HepG2 (cell line): ENCODE measurements around the gene MEAK7. TPM values are rescaled to one million over a fixed set of nuclear protein-coding genes. Genes with fewer than 3 reads are reported as not detected.

Experiments used
- ATAC-seq: fragments of 200-7000 bp; cut with Tn5 transposase; 3 replicates; pipeline ENCODE4 v1.9.1; 2020; ENCODE audit warnings: mild to moderate bottlenecking, moderate library complexity
- BruUV-seq: library from RNA; stranded (reverse); fragments of 400-500 nt; replicated peaks from 2 replicates; lab custom pipeline; 2021; lab: Mats Ljungman, UMichigan
- CTCF ChIA-PET: fragments of 300-600 bp; formaldehyde crosslinking; extraction: SDS; loops from one replicate; lab custom pipeline; 2021; ENCODE audit warnings: low total read pairs, inconsistent platforms, low intra/inter-chr PET ratio; lab: Yijun Ruan, JAX
- POLR2A ChIA-PET: fragments of 350-600 bp; sonication (Branson Sonifier 250); formaldehyde crosslinking; loops from one replicate; lab custom pipeline; 2020; ENCODE audit warnings: antibody characterized with exemption, inconsistent platforms; lab: Yijun Ruan, JAX
- DNase-seq: peaks from one replicate; pipeline ENCODE4 v3.0.0-alpha.2; 2015; ENCODE audit warnings: low spot score
- FAIRE-seq: peaks from 3 replicates; lab custom pipeline; 2011; peaks lifted over from hg19 to GRCh38; lab: Jason Lieb, UNC
- H2AFZ ChIP-seq: one replicate; pipeline ENCODE4 v1.6.1; 2011; ENCODE audit warnings: low read length, inconsistent platforms
- H3K27ac ChIP-seq: fragments of 300-600 bp; 3 replicates; pipeline ENCODE4 v1.8.0; 2011; ENCODE audit warnings: mixed run types, mild to moderate bottlenecking, mixed read lengths, low read length, inconsistent platforms; ENCODE audit not compliant: insufficient read depth; ENCODE audit errors: extremely low read length
- H3K27me3 ChIP-seq, 2 experiments: fragments of 200-600 bp in 1 of 2; 2 replicates in 1 of 2; 3 replicates in 1 of 2; pipeline versions ENCODE4 v1.6.0 to v1.8.0; 2011; ENCODE audit warnings: low read length in 2 of 2, mild to moderate bottlenecking in 2 of 2, moderate library complexity in 2 of 2, inconsistent platforms in 1 of 2; ENCODE audit not compliant: insufficient read depth in 2 of 2, control insufficient read depth in 1 of 2
- H3K36me3 ChIP-seq, 2 experiments: fragments of 200-600 bp in 1 of 2; replicated peaks in 1 of 2; 2 replicates in 1 of 2; 3 replicates in 1 of 2; pipeline versions ENCODE4 v1.5.1 to v1.8.0; 2011; ENCODE audit warnings: low read length in 2 of 2, inconsistent platforms in 1 of 2; ENCODE audit not compliant: insufficient read depth in 2 of 2, control insufficient read depth in 1 of 2
- H3K4me1 ChIP-seq: 2 replicates; pipeline ENCODE4 v1.5.1; 2012; ENCODE audit warnings: low read length, inconsistent platforms; ENCODE audit not compliant: insufficient read depth
- H3K4me2 ChIP-seq: 2 replicates; pipeline ENCODE4 v1.6.0; 2011; ENCODE audit warnings: low read depth, low read length, inconsistent platforms
- H3K4me3 ChIP-seq, 3 experiments: fragments of 200-600 bp in 1 of 3; sonication (generic), shearing (Covaris generic) in 1 of 3; replicated peaks in 1 of 3; 2 replicates each; pipeline ENCODE4 v1.5.1; 2011 to 2016; ENCODE audit warnings: low read length in 3 of 3, inconsistent platforms in 2 of 3, low read depth in 2 of 3, mild to moderate bottlenecking in 2 of 3, control low read depth in 1 of 3, mixed read lengths in 1 of 3; ENCODE audit not compliant: insufficient read depth in 1 of 3
- H3K79me2 ChIP-seq: one replicate; pipeline ENCODE4 v1.6.1; 2011; ENCODE audit warnings: low read length, inconsistent platforms; ENCODE audit not compliant: insufficient read depth
- H3K9ac ChIP-seq: 2 replicates; pipeline ENCODE4 v1.6.0; 2011; ENCODE audit warnings: mild to moderate bottlenecking, low read depth, low read length, inconsistent platforms; ENCODE audit not compliant: insufficient read depth
- H3K9me3 ChIP-seq: 2 replicates; pipeline ENCODE4 v1.5.1; 2012; ENCODE audit warnings: mild to moderate bottlenecking, low read length
- H4K20me1 ChIP-seq: 2 replicates; pipeline ENCODE4 v1.6.0; 2011; ENCODE audit warnings: inconsistent platforms, mild to moderate bottlenecking, low read length, moderate library complexity; ENCODE audit not compliant: insufficient read depth
- ARHGAP35 ChIP-seq: sonication (generic); formaldehyde crosslinking; IDR thresholded peaks from 2 replicates; pipeline ENCODE4 v1.9.0; 2022; ENCODE audit warnings: mild to moderate bottlenecking, inconsistent platforms, moderate library complexity, missing genetic modification reagents, borderline replicate concordance
- CC2D1A ChIP-seq: sonication (generic); formaldehyde crosslinking; IDR thresholded peaks from 2 replicates; pipeline ENCODE4 v1.8.1; 2023; ENCODE audit warnings: mild to moderate bottlenecking, missing genetic modification reagents
- DDIT3 ChIP-seq: sonication (generic); formaldehyde crosslinking; IDR thresholded peaks from 2 replicates; pipeline ENCODE4 v1.4.0; 2020; ENCODE audit warnings: mild to moderate bottlenecking, missing genetic modification reagents
- MYPOP ChIP-seq: sonication (generic); formaldehyde crosslinking; IDR thresholded peaks from 2 replicates; pipeline ENCODE4 v1.8.1; 2023; ENCODE audit warnings: mild to moderate bottlenecking, moderate library complexity, missing genetic modification reagents
- REPIN1 ChIP-seq: sonication (generic); formaldehyde crosslinking; IDR thresholded peaks from 2 replicates; pipeline ENCODE4 v1.8.0; 2022; ENCODE audit warnings: missing genetic modification reagents, low read depth, mild to moderate bottlenecking, borderline replicate concordance
- SMC3 ChIP-seq: IDR thresholded peaks from 2 replicates; pipeline ENCODE4 v1.6.1; 2011; ENCODE audit warnings: low read length, improper control_type of control experiment
- SNRNP70 ChIP-seq: fragments of 200-400 bp; formaldehyde crosslinking; IDR thresholded peaks from 2 replicates; pipeline ENCODE4 v1.6.1; 2017; ENCODE audit warnings: mild to moderate bottlenecking, low read depth, low read length, moderate library complexity
- ZNF569 ChIP-seq: sonication (generic); formaldehyde crosslinking; IDR thresholded peaks from 2 replicates; pipeline ENCODE4 v1.5.0; 2020; ENCODE audit warnings: mild to moderate bottlenecking, missing genetic modification reagents, moderate library complexity, borderline replicate concordance
- ZNF746 ChIP-seq: sonication (generic); formaldehyde crosslinking; IDR thresholded peaks from 2 replicates; pipeline ENCODE4 v1.8.0; 2022; ENCODE audit warnings: mild to moderate bottlenecking, missing genetic modification reagents
- ZSCAN22 ChIP-seq: sonication (generic); formaldehyde crosslinking; IDR thresholded peaks from 2 replicates; pipeline ENCODE4 v1.4.0; 2020; ENCODE audit warnings: mild to moderate bottlenecking, missing genetic modification reagents
- WGBS: methylation state at CpG from one replicate; pipeline ENCODE4 v1.1.6; 2017; ENCODE audit warnings: low lambda C conversion rate; 5-methylcytosine and 5-hydroxymethylcytosine counted together
- in situ Hi-C: cut with HindIII; loops from 2 replicates; pipeline ENCODE4 v1.10.0; 2017; ENCODE audit warnings: low pct_unique_long_range_greater_than_20kb; ENCODE audit not compliant: extremely low pct_ligation_motif_present
- intact Hi-C: fragments of 100-400 bp; cut with micrococcal nuclease; formaldehyde crosslinking; loops from one replicate; pipeline ENCODE4 v1.10.0; 2022; ENCODE audit not compliant: unreplicated experiment
- polyA plus RNA-seq, 8 experiments: library from polyadenylated mRNA; depleted of rRNA in 3 of 8; stranded (reverse) in 7 of 8; unstranded in 1 of 8; fragments of >200 nt; fragmentation: Illumina TruSeq in 4 of 8; extraction: Trizol in 4 of 8; gene quantifications; 2 replicates each; pipeline versions ENCODE4 v1.2.1 to v1.2.3, GENCODE V29; 2011 to 2016; ENCODE audit warnings: low read depth in 4 of 8, missing spikeins in 1 of 8, mixed read lengths in 1 of 8; ENCODE audit not compliant: insufficient read depth in 1 of 8
- total RNA-seq, 5 experiments: library from RNA; depleted of rRNA; stranded (reverse); fragments of >200 nt; fragmentation: Illumina TruSeq; extraction: Trizol; gene quantifications; 2 replicates each; pipeline ENCODE4 v1.2.3, GENCODE V29; 2016; ENCODE audit warnings: low read depth in 1 of 5

Gene MEAK7
- total and polyA plus RNA-seq, 2 of the 13 experiments (the other 11 are each of a cell fraction or from before 2014, with no cell fraction given): 11.8 to 14.7 TPM

- TF ChIP-seq ARHGAP35 (CRISPR knock-in tag) (no peak), MYPOP (CRISPR knock-in tag) (no peak), DDIT3 (CRISPR knock-in tag) (no peak), SNRNP70 (no peak)
These were observed 9.0 kb downstream of the MEAK7 start (continued) for GRCh38 chr16:84495506-84495905.

GRCh38 chr16:84489131-84489530 lies 15.3 kb downstream of the MEAK7 start:
- DNase-seq (no peak), FAIRE-seq (no peak), ATAC-seq (no peak)
- POLR2A ChIA-PET: no interaction called here
- WGBS: 92% methylated on average over 7 of the region's 8 CpGs
- no peak overlapping the region for H2AFZ ChIP-seq
- H3K79me2 ChIP-seq: no peaks in the 10 kb centered on the region
- intact Hi-C loops (no loop called here), in situ Hi-C loops (no loop called here)
- H3K9me3 ChIP-seq: 0 out of 2 replicates have a peak, but pooled peaks cover 7% of the 10 kb centered on the region
- BruUV-seq: no TSS peak
- no peaks in the 10 kb centered on the region for H3K4me1 ChIP-seq
- CTCF ChIA-PET: no interaction called here
- TF ChIP-seq SMC3 (no peak), ZSCAN22 (CRISPR knock-in tag) (no peak), ZNF569 (no peak), REPIN1 (CRISPR knock-in tag) (no peak), CC2D1A (CRISPR knock-in tag) (no peak), ZNF746 (no peak)
- H3K27me3 ChIP-seq: no peaks in the 10 kb centered on the region
- H3K27ac ChIP-seq: no peak overlapping the region
- no peak overlapping the region for H3K4me3 ChIP-seq
- H3K4me2 ChIP-seq: no peak overlapping the region
- H3K36me3 ChIP-seq: peaks cover 2 to 17% of the 10 kb centered on the region in 2 experiments; a peak in 3 of 5 replicates
- H3K9ac ChIP-seq: no peak overlapping the region
- H4K20me1 ChIP-seq: no peaks in the 10 kb centered on the region
